OCI-LY1 (cell line): ENCODE data around the gene SLC9A8.

ENCODE experiments used
- EZH2 ChIP-seq: fragments of 200-600 bp; sonication (generic), shearing (Covaris generic); IDR thresholded peaks from 2 replicates; pipeline ENCODE4 v1.8.0; 2017; ENCODE audit warnings: borderline replicate concordance, mixed run types, mild to moderate bottlenecking, antibody characterized with exemption, low read length, moderate library complexity, mixed read lengths
- TF ChIP-seq, protein P1 (sequence below): fragments of 200-600 bp; sonication (generic), shearing (Covaris generic); IDR thresholded peaks from 2 replicates; pipeline ENCODE4 v1.5.1; 2017; ENCODE audit warnings: mild to moderate bottlenecking, antibody characterized with exemption, low read length, moderate library complexity, mixed read lengths

DNA sequence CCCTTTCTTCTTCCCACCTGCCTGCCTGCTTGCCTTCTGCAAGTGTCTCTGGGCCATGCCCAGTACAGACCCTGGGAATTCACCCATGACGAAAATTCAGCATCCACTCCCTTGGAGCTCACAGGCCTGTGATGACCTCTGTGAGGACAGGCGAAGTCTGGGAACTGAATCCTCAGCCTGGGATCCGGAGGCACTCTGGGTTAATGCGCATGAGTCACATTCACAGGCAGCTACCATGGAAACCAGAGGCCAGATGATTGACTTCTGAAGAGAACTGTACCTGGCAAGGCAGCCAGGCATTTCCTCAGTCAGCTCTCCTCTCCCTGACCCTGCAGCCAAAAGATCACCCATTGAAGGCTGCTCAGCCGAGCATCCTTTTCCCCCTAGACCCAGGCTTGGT lies 41.0 kb downstream of the SLC9A8 start:
- TF ChIP-seq, protein P1, sequence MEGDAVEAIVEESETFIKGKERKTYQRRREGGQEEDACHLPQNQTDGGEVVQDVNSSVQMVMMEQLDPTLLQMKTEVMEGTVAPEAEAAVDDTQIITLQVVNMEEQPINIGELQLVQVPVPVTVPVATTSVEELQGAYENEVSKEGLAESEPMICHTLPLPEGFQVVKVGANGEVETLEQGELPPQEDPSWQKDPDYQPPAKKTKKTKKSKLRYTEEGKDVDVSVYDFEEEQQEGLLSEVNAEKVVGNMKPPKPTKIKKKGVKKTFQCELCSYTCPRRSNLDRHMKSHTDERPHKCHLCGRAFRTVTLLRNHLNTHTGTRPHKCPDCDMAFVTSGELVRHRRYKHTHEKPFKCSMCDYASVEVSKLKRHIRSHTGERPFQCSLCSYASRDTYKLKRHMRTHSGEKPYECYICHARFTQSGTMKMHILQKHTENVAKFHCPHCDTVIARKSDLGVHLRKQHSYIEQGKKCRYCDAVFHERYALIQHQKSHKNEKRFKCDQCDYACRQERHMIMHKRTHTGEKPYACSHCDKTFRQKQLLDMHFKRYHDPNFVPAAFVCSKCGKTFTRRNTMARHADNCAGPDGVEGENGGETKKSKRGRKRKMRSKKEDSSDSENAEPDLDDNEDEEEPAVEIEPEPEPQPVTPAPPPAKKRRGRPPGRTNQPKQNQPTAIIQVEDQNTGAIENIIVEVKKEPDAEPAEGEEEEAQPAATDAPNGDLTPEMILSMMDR = no peak
- TF ChIP-seq EZH2 = no peak
